Measurements from ENCODE around the gene CEP20.
"Not testable (repeated sequence)": the region's sequence is repeated elsewhere in the genome, so short reads cannot be mapped to it uniquely, and the experiment has no call there.

Gene CEP20

GRCh38 chr16:15857724-15858560 is 30.5 kb downstream of the CEP20 start:
- ATAC-seq (no peak), DNase-seq (no peak)

- DNase-seq = peak; percentile 4
Measured at GRCh38 chr16:15856901-15857698, 31.3 kb downstream of the CEP20 start, which contains the start of gene MYH11. MYH11 (minus strand) TSS chr16:15857028; CDS start chr16:15838252, 18,776 bp downstream.

GRCh38 chr16:15856182-15856581 is 32.2 kb downstream of the CEP20 start:
- ATAC-seq (no peak), DNase-seq (no peak)

More at GRCh38 chr16:15856901-15857698, 31.3 kb downstream of the CEP20 start, which contains the start of gene MYH11:
- ATAC-seq = no peak

- DNase-seq (no peak), ATAC-seq (no peak)
Measured at GRCh38 chr16:15855704-15856003, 32.7 kb downstream of the CEP20 start.

- DNase-seq (no peak), ATAC-seq (no peak)
Measured at GRCh38 chr16:15854906-15855703, 33.3 kb downstream of the CEP20 start.

GRCh38 chr16:15854061-15854460 is 34.3 kb downstream of the CEP20 start:
- DNase-seq (no peak), ATAC-seq (no peak)

GRCh38 chr16:15853021-15853420 is 35.4 kb downstream of the CEP20 start:
- DNase-seq (no peak), ATAC-seq (no peak)

- not testable (repeated sequence) for ATAC-seq, DNase-seq
Measured at GRCh38 chr16:15850555-15850954, 37.8 kb downstream of the CEP20 start.

GRCh38 chr16:15849209-15849981 is 39.0 kb downstream of the CEP20 start:
- DNase-seq (no peak), ATAC-seq (no peak)

- DNase-seq (no peak), ATAC-seq (no peak)
Measured at GRCh38 chr16:15847611-15848175, 40.7 kb downstream of the CEP20 start.

- ATAC-seq (no peak), DNase-seq (no peak)
Measured at GRCh38 chr16:15846510-15846909, 41.9 kb downstream of the CEP20 start.

GRCh38 chr16:15843635-15844279 is 44.6 kb downstream of the CEP20 start:
- DNase-seq (no peak), ATAC-seq (no peak)

- DNase-seq, ATAC-seq: not testable (repeated sequence)
Measured at GRCh38 chr16:15839204-15839603, 49.2 kb downstream of the CEP20 start.

GRCh38 chr16:15837761-15838160 is 50.6 kb downstream of the CEP20 start:
- ATAC-seq (no peak), DNase-seq (no peak)

- DNase-seq (no peak), ATAC-seq (no peak)
Measured at GRCh38 chr16:15836965-15837611, 51.3 kb downstream of the CEP20 start.

- ATAC-seq (no peak), DNase-seq (no peak)
Measured at GRCh38 chr16:15836074-15836473, 52.3 kb downstream of the CEP20 start.

- DNase-seq (no peak), ATAC-seq (peak; percentile 54)
Measured at GRCh38 chr16:15835136-15835878, 53.1 kb downstream of the CEP20 start.

- ATAC-seq (no peak), DNase-seq (no peak)
Measured at GRCh38 chr16:15834502-15834901, 53.9 kb downstream of the CEP20 start.

GRCh38 chr16:15833541-15833940 is 54.9 kb downstream of the CEP20 start:
- DNase-seq (no peak), ATAC-seq (no peak)

- DNase-seq (no peak), ATAC-seq (no peak)
Measured at GRCh38 chr16:15832241-15832640, 56.2 kb downstream of the CEP20 start.
